Uterus (tissue), 4 donors: ENCODE measurements around the gene SERPINA9. TPM values are rescaled to one million over a fixed set of nuclear protein-coding genes. Genes with fewer than 3 reads are reported as not detected.

Experiments
- DNase-seq, 2 donors: peaks; one replicate each; pipeline ENCODE4 v3.0.0-alpha.2; 2019 to 2020
- H3K27ac ChIP-seq, 2 donors: fragments of 200-600 bp; sonication (generic); 1 replicate in 1 of 2; 2 replicates in 1 of 2; pipeline ENCODE4 v1.5.1; 2016 to 2018
- H3K27me3 ChIP-seq, 2 donors: fragments of 200-600 bp; sonication (generic); one replicate each; pipeline ENCODE4 v1.5.1; 2018 to 2019; ENCODE audit warnings: control low read depth in 1 of 2
- H3K36me3 ChIP-seq, 2 donors: fragments of 200-600 bp; sonication (generic); one replicate each; pipeline ENCODE4 v1.5.1; 2019; ENCODE audit warnings: control low read depth in 1 of 2
- H3K4me1 ChIP-seq, 2 donors: fragments of 200-600 bp; sonication (generic); one replicate each; pipeline ENCODE4 v1.5.1; 2018 to 2019; ENCODE audit warnings: control low read depth in 1 of 2
- H3K4me3 ChIP-seq, 2 donors: fragments of 200-600 bp; sonication (generic); 1 replicate in 1 of 2; 2 replicates in 1 of 2; pipeline ENCODE4 v1.5.1; 2018 to 2019; ENCODE audit warnings: mild to moderate bottlenecking in 1 of 2
- H3K9me3 ChIP-seq, 2 donors: fragments of 200-600 bp; sonication (generic); one replicate each; pipeline ENCODE4 v1.5.1; 2019; ENCODE audit warnings: control low read depth in 1 of 2
- POLR2A ChIP-seq, 2 donors: fragments of 450-650 bp; IDR thresholded peaks; one replicate each; pipeline ENCODE4 v1.6.1; 2016; ENCODE audit warnings: antibody characterized with exemption in 2 of 2, mild to moderate bottlenecking in 1 of 2, moderate library complexity in 1 of 2
- intact Hi-C: fragments of 100-400 bp; cut with DNase I; formaldehyde crosslinking; loops from one replicate; pipeline ENCODE4 v1.15.1; 2023; ENCODE audit warnings: low total_unique reads
- total RNA-seq, 4 donors: library from RNA; depleted of rRNA in 3 of 4; stranded (reverse); fragments of >200 nt in 3 of 4; gene quantifications; one replicate each; pipeline versions ENCODE4 v1.1.0 to v1.2.4, GENCODE V29; 2014 to 2023
- TF ChIP-seq, protein P1 (sequence below), 4 experiments: fragments of 200-600 bp in 2 of 4; fragments of 450-650 bp in 2 of 4; sonication (generic) in 2 of 4; IDR thresholded peaks; one replicate each; pipeline ENCODE4 v1.5.1; 2016 to 2019; ENCODE audit warnings: antibody characterized with exemption in 4 of 4, mild to moderate bottlenecking in 2 of 4, moderate library complexity in 1 of 4
- donor health status: DM: yes; HTN: yes; CAD: no.

SERPINA9 gene
- total RNA-seq, 4 donors from 2014 or later, result not detected

DNA sequence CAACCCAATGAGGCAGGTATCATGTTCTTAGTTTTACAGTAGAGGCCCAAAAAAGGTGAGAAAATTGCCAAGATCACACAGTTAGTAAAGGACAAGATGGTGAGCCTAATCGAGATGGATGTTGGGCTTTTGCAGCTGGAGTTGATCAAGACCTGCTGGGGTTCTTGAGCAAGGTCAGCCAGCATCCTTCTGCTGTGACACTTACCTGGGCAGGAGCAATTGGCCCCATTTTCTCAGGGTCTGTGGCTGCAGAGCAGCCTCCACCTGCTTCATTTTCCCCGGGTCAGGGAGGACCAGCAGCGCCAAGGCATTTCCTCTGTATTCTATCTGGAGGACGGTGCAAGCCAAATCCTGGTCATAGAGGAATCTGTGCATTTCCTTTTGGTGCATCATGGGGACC lies 29.9 kb downstream of the SERPINA9 start:
- no peak for DNase-seq
- Histone ChIP-seq H3K4me3 (no peak overlapping the region), H3K27ac (no peak overlapping the region), H3K36me3 (no peaks in the 10 kb centered on the region), H3K4me1 (no peaks in the 10 kb centered on the region), H3K9me3 (no peaks in the 10 kb centered on the region), H3K27me3 (no peaks in the 10 kb centered on the region)
- intact Hi-C loops, result no loop called here
- no peak for TF ChIP-seq POLR2A (IDR thresholded peaks at IDR 0.05)
- TF ChIP-seq, protein P1, sequence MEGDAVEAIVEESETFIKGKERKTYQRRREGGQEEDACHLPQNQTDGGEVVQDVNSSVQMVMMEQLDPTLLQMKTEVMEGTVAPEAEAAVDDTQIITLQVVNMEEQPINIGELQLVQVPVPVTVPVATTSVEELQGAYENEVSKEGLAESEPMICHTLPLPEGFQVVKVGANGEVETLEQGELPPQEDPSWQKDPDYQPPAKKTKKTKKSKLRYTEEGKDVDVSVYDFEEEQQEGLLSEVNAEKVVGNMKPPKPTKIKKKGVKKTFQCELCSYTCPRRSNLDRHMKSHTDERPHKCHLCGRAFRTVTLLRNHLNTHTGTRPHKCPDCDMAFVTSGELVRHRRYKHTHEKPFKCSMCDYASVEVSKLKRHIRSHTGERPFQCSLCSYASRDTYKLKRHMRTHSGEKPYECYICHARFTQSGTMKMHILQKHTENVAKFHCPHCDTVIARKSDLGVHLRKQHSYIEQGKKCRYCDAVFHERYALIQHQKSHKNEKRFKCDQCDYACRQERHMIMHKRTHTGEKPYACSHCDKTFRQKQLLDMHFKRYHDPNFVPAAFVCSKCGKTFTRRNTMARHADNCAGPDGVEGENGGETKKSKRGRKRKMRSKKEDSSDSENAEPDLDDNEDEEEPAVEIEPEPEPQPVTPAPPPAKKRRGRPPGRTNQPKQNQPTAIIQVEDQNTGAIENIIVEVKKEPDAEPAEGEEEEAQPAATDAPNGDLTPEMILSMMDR (IDR thresholded peaks at IDR 0.05), result no peak

DNA sequence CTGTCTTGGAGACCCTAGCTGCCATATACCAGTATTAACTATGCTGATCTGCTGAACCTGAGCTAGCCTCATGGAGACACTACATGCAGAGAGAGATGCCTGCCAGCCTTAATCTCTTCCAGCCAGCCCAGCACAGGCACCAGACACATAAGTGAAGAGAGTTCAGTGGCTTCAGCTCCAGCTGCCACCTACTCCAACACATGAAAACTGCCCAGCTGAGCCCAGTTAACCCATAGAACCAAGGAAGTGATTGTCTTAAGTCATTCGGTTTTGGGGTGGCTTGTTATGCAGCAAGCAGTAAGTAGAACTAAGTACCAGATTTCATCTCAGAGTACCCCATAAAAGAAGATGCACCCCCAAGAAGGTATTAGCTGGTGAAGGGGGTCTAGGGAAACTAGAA lies 31.0 kb downstream of the SERPINA9 start:
- H3K4me1 ChIP-seq, result no peaks in the 10 kb centered on the region
- no peak for TF ChIP-seq POLR2A (IDR thresholded peaks at IDR 0.05)
- TF ChIP-seq, protein P1 (IDR thresholded peaks at IDR 0.05), result no peak
- no peak for DNase-seq
- no peaks in the 10 kb centered on the region for H3K9me3 ChIP-seq
- H3K4me3 ChIP-seq, result no peak overlapping the region
- intact Hi-C loops, result no loop called here
- H3K27me3 ChIP-seq, result no peaks in the 10 kb centered on the region
- no peaks in the 10 kb centered on the region for H3K36me3 ChIP-seq
- H3K27ac ChIP-seq, result no peak overlapping the region

DNA sequence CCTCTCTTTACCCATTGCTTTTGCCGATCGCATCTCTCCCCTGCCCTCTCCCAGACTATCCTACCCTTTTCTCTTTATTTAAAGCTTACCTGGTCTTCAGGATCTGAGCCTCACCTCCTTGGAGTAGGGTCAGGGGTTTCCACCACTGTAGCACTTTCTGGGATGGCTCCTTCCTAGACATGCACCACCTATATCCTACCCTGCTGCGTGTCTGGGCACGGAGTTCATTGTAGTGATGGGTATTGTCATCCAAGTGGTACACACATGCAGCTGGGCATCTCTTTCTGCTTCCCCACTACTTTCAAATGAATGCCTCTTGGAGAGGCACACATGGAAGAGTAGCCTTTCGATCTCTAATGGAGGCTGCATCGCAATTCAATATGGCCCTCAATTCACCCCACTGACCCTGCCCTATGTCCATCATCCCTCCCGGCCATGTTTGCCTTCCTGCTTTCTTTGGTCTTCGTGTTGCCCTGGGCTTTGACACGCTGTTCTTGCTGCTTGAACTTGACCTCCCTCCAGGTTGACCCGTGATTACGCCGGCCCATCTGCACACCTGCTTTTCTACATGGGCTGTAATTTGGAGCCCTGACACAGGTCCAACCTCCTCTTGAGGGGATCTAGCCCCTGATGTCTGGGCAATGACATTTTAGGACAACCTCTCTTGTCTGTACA lies 34.3 kb downstream of the SERPINA9 start:
- DNase-seq, result no peak
- Histone ChIP-seq H3K4me3 (no peak overlapping the region), H3K9me3 (no peaks in the 10 kb centered on the region), H3K4me1 (no peaks in the 10 kb centered on the region), H3K36me3 (no peaks in the 10 kb centered on the region), H3K27me3 (no peaks in the 10 kb centered on the region), H3K27ac (no peak overlapping the region)
- intact Hi-C loops, result no loop called here
- TF ChIP-seq POLR2A (IDR thresholded peaks at IDR 0.05), result no peak
- TF ChIP-seq, protein P1 (IDR thresholded peaks at IDR 0.05), result no peak

DNA sequence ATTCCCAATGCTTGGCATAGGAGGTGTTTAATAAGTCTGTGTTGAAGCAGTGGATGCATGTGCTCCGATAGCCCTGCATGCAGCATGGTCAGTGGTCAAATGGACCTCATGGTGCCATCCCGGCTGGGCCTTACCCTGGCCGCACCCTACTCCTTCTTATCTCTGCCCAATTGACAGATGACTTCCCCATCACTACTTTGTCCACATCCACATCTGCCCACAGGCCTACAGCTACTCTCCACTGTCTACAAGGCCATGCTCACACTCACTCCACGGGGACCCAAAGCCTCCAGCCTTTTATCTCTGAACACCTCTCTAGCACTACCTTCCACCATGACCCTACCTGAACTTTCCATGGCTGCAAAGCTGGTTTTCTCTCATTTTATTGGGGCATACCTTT lies 34.9 kb downstream of the SERPINA9 start:
- no peaks in the 10 kb centered on the region for H3K9me3 ChIP-seq
- no peaks in the 10 kb centered on the region for H3K27me3 ChIP-seq
- no peaks in the 10 kb centered on the region for H3K36me3 ChIP-seq
- H3K4me3 ChIP-seq, result no peak overlapping the region
- no peak for DNase-seq
- no peaks in the 10 kb centered on the region for H3K4me1 ChIP-seq
- no peak for TF ChIP-seq POLR2A (IDR thresholded peaks at IDR 0.05)
- TF ChIP-seq, protein P1 (IDR thresholded peaks at IDR 0.05), result no peak
- no peak overlapping the region for H3K27ac ChIP-seq
- intact Hi-C loops, result no loop called here

DNA sequence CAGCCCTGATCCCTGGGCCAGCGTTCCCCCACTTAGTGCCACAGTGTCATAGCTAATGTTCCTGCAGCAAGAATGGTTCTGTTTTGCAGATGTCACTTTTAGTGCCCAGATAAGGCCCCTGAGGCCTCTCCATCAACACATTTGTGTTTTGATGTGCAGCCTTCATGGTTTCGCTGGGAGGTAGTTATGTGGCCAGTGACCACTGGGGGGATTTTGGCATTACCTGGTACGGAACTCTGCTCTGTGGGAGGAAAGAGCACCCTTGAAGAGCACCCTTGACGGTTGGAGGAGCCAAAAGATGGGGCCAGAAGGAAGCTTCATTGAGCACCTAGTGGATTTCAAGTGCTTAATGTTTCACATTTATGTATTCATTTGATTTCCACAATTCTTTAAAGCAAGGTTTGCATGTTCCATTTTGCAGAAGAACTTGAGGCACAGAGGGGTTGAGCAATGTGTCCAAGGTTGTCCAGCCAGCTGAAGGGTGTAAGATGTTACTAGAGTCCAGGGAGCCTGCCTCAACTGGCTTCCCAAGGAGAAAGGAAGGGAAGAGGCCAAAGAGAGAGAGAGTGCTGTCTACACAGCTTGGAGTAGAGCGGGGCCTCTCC lies 36.4 kb downstream of the SERPINA9 start:
- no peak for DNase-seq
- Histone ChIP-seq H3K4me3 (no peak overlapping the region), H3K27me3 (no peaks in the 10 kb centered on the region), H3K9me3 (no peaks in the 10 kb centered on the region), H3K36me3 (no peaks in the 10 kb centered on the region), H3K4me1 (no peaks in the 10 kb centered on the region), H3K27ac (no peak overlapping the region)
- intact Hi-C loops, result no loop called here
- TF ChIP-seq POLR2A (IDR thresholded peaks at IDR 0.05), result no peak
- TF ChIP-seq, protein P1 (IDR thresholded peaks at IDR 0.05), result no peak
